ENCODE data around the gene SPEF2. TPM values are rescaled to one million over a fixed set of nuclear protein-coding genes. Genes with fewer than 3 reads are reported as not detected.

SPEF2 gene
- total RNA-seq, 1 donor from 2014 or later, result 7.9 TPM

DNA sequence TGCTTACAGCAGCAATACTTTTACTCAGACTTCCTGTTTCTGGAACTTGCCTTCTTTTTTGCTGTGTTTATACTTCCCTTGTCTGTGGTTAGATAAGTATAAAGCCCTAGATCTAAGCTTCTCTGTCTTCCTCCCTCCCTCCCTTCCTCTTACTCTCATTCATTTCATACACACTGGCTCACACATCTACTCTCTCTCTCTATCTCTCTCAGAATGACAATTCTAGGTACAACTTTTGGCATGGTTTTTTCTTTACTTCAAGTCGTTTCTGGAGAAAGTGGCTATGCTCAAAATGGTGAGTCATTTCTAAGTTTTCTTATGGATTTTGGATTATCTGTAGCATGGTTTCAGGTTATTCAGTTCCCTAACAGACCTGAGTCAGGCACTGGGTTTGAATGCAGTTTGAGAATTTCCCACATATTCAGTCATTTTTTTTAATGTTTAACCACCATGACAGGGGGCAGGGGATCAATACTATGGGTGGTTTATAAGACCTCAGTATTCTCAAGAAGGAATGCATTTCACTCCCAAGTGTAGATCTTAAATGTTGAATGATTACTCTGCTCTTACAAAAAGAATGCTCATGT is 239.2 kb downstream of the SPEF2 start, which contains the start of gene IL7R:
IL7R (plus strand) TSS at position 127 of the 587 bp plus-strand sequence; CDS start at position 214, 87 bp downstream.
- Mint-ChIP-seq H3K4me1 (ENCODE audit: unreplicated experiment) (peaks cover 57% of the 10 kb centered on the region), H3K27ac (ENCODE audit: unreplicated experiment) (peak within 1 kb of the TSS; percentile 64), H3K9me3 (ENCODE audit: unreplicated experiment) (no peaks in the 10 kb centered on the region), H3K27me3 (ENCODE audit: unreplicated experiment) (no peaks in the 10 kb centered on the region), H3K36me3 (ENCODE audit: unreplicated experiment) (no peaks in the 10 kb centered on the region), H3K4me3 (ENCODE audit: unreplicated experiment) (no peak within 1 kb of the TSS)
- no peak for DNase-seq (ENCODE audit: extremely low spot score, unreplicated experiment)
- TF ChIP-seq, protein P1, sequence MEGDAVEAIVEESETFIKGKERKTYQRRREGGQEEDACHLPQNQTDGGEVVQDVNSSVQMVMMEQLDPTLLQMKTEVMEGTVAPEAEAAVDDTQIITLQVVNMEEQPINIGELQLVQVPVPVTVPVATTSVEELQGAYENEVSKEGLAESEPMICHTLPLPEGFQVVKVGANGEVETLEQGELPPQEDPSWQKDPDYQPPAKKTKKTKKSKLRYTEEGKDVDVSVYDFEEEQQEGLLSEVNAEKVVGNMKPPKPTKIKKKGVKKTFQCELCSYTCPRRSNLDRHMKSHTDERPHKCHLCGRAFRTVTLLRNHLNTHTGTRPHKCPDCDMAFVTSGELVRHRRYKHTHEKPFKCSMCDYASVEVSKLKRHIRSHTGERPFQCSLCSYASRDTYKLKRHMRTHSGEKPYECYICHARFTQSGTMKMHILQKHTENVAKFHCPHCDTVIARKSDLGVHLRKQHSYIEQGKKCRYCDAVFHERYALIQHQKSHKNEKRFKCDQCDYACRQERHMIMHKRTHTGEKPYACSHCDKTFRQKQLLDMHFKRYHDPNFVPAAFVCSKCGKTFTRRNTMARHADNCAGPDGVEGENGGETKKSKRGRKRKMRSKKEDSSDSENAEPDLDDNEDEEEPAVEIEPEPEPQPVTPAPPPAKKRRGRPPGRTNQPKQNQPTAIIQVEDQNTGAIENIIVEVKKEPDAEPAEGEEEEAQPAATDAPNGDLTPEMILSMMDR (IDR thresholded peaks at IDR 0.05), result no peak

- H3K36me3 Mint-ChIP-seq (ENCODE audit: unreplicated experiment), result no peaks in the 10 kb centered on the region
- no peaks in the 10 kb centered on the region for H3K9me3 Mint-ChIP-seq (ENCODE audit: unreplicated experiment)
- DNase-seq (ENCODE audit: extremely low spot score, unreplicated experiment), result no peak
- H3K4me3 Mint-ChIP-seq (ENCODE audit: unreplicated experiment), result no peak overlapping the region
- peak overlapping the region; percentile 64 for H3K27ac Mint-ChIP-seq (ENCODE audit: unreplicated experiment)
- H3K4me1 Mint-ChIP-seq (ENCODE audit: unreplicated experiment), result peaks cover 55% of the 10 kb centered on the region
- no peaks in the 10 kb centered on the region for H3K27me3 Mint-ChIP-seq (ENCODE audit: unreplicated experiment)
- TF ChIP-seq, protein P1 (IDR thresholded peaks at IDR 0.05), result no peak
Observed at GRCh38 chr5:35857606-35858205, 240.0 kb downstream of the SPEF2 start.

DNA sequence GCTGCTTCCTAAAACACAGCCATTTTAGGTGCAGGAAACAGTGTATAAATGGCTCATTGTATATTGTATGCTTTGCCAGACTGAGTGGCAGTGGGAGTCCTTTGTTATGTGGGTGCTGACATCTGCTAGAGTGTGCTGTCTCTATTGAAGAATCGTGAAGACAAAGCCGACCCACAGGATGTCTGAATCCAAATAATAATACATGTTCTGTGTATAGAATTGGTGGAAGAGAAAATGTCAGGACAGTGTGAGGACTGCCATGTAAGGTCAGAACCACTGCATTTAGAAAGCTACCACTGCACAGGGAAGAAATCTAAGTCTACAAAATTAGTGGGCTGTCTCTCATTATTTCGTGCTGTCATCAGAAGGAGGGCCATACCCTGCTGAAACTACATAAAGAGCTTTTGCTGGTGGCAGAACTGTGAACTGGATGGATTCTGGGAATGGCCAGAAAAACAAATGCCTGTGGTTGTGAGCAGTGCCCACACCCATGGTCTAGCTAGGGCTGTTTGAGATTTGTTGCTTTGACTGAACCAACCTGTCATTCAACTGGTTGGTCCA is 241.5 kb downstream of the SPEF2 start:
- no peaks in the 10 kb centered on the region for H3K36me3 Mint-ChIP-seq (ENCODE audit: unreplicated experiment)
- H3K27ac Mint-ChIP-seq (ENCODE audit: unreplicated experiment), result no peak overlapping the region
- no peaks in the 10 kb centered on the region for H3K27me3 Mint-ChIP-seq (ENCODE audit: unreplicated experiment)
- TF ChIP-seq, protein P1 (IDR thresholded peaks at IDR 0.05), result no peak
- no peak overlapping the region for H3K4me3 Mint-ChIP-seq (ENCODE audit: unreplicated experiment)
- H3K9me3 Mint-ChIP-seq (ENCODE audit: unreplicated experiment), result peaks cover 5% of the 10 kb centered on the region
- peaks cover 50% of the 10 kb centered on the region for H3K4me1 Mint-ChIP-seq (ENCODE audit: unreplicated experiment)
- no peak for DNase-seq (ENCODE audit: extremely low spot score, unreplicated experiment)

DNA sequence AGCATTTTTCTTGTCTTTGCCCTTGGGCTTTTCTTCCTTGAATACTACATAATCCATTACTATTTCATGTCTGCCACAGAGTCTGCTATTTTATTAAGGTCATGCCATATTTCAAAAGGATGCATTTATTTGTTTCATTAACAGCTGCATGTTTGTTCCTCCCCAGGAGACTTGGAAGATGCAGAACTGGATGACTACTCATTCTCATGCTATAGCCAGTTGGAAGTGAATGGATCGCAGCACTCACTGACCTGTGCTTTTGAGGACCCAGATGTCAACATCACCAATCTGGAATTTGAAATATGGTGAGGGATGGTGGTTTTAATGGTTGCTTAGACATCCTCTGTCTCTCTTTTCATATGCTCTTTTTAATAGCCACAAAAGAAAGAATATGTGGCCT is 243.0 kb downstream of the SPEF2 start:
- Mint-ChIP-seq H3K9me3 (ENCODE audit: unreplicated experiment) (peaks cover 10% of the 10 kb centered on the region), H3K27ac (ENCODE audit: unreplicated experiment) (no peak overlapping the region), H3K4me3 (ENCODE audit: unreplicated experiment) (no peak overlapping the region), H3K4me1 (ENCODE audit: unreplicated experiment) (peaks cover 50% of the 10 kb centered on the region), H3K27me3 (ENCODE audit: unreplicated experiment) (no peaks in the 10 kb centered on the region), H3K36me3 (ENCODE audit: unreplicated experiment) (no peaks in the 10 kb centered on the region)
- TF ChIP-seq, protein P1 (IDR thresholded peaks at IDR 0.05), result no peak
- no peak for DNase-seq (ENCODE audit: extremely low spot score, unreplicated experiment)

DNA sequence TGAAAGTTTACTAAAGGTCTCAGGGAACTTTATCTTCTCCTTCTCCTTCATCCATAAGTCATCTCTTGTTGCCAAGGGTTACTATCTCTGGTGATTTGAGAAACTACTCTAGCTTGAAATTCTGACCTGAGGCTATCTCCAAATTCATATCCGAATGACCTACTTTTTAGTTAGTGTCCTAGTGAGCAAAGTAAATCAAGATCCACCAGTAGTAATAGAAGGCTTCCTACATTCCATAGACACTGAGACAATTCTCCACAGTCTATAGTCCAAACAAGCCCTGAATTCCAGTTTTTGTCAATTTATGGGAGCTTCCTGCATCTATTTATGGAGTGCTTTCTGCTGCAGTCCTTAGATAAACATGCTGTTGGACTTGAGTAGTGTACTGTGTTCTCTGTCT is 244.1 kb downstream of the SPEF2 start:
- peak overlapping the region; percentile 56 for H3K27ac Mint-ChIP-seq (ENCODE audit: unreplicated experiment)
- no peaks in the 10 kb centered on the region for H3K36me3 Mint-ChIP-seq (ENCODE audit: unreplicated experiment)
- H3K27me3 Mint-ChIP-seq (ENCODE audit: unreplicated experiment), result no peaks in the 10 kb centered on the region
- TF ChIP-seq, protein P1 (IDR thresholded peaks at IDR 0.05), result no peak
- peaks cover 10% of the 10 kb centered on the region for H3K9me3 Mint-ChIP-seq (ENCODE audit: unreplicated experiment)
- H3K4me1 Mint-ChIP-seq (ENCODE audit: unreplicated experiment), result peaks cover 48% of the 10 kb centered on the region
- no peak for DNase-seq (ENCODE audit: extremely low spot score, unreplicated experiment)
- no peak overlapping the region for H3K4me3 Mint-ChIP-seq (ENCODE audit: unreplicated experiment)
